Osteoblast (primary cell): ENCODE results near the gene SSTR1. TPM values are rescaled to one million over a fixed set of nuclear protein-coding genes. Genes with fewer than 3 reads are reported as not detected.

ENCODE experiments used
- DNase-seq: peaks from one replicate; pipeline ENCODE4 v3.0.0; 2011; ENCODE audit warnings: low spot score, mixed read lengths; ENCODE audit not compliant: insufficient read length; ENCODE audit errors: missing footprints
- H2AFZ ChIP-seq: 2 replicates; pipeline ENCODE4 v1.6.0; 2011; ENCODE audit warnings: mild to moderate bottlenecking, low read length
- H3K27ac ChIP-seq: 2 replicates; pipeline ENCODE4 v1.5.1; 2011; ENCODE audit warnings: mild to moderate bottlenecking, low read depth, low read length, moderate library complexity
- H3K27me3 ChIP-seq: 2 replicates; pipeline ENCODE4 v1.6.0; 2012; ENCODE audit warnings: mild to moderate bottlenecking, control low read depth, inconsistent platforms, low read length, moderate library complexity; ENCODE audit not compliant: insufficient read depth
- H3K36me3 ChIP-seq: 2 replicates; pipeline ENCODE4 v1.5.1; 2011; ENCODE audit warnings: mild to moderate bottlenecking, low read length, control low read depth, moderate library complexity; ENCODE audit not compliant: insufficient read depth
- H3K4me1 ChIP-seq: 2 replicates; pipeline ENCODE4 v1.5.1; 2011; ENCODE audit warnings: mild to moderate bottlenecking, low read length, control low read depth, moderate library complexity; ENCODE audit not compliant: insufficient read depth
- H3K4me2 ChIP-seq: 2 replicates; pipeline ENCODE4 v1.6.0; 2011; ENCODE audit warnings: mild to moderate bottlenecking, low read length; ENCODE audit not compliant: insufficient read depth
- H3K4me3 ChIP-seq: fragments of 200-600 bp; sonication (generic); 3 replicates; pipeline ENCODE4 v1.5.1; 2012; ENCODE audit warnings: mild to moderate bottlenecking, low read length, inconsistent platforms; ENCODE audit not compliant: insufficient read depth
- H3K79me2 ChIP-seq: 2 replicates; pipeline ENCODE4 v1.6.0; 2012; ENCODE audit warnings: mild to moderate bottlenecking, low read length, control low read depth, inconsistent platforms; ENCODE audit not compliant: insufficient read depth
- H3K9me3 ChIP-seq: 2 replicates; pipeline ENCODE4 v1.5.1; 2011; ENCODE audit warnings: low read depth, low read length, control low read depth
- H4K20me1 ChIP-seq: 2 replicates; pipeline ENCODE4 v1.6.0; 2012; ENCODE audit warnings: mild to moderate bottlenecking, low read length, control low read depth; ENCODE audit not compliant: insufficient read depth
- CTCF ChIP-seq: IDR thresholded peaks from 2 replicates; pipeline ENCODE4 v1.5.1; 2011; ENCODE audit warnings: mild to moderate bottlenecking, low read depth, low read length, moderate library complexity; ENCODE audit errors: extremely low read depth
- total RNA-seq: library from RNA; depleted of rRNA; stranded (reverse); fragments of >200 nt; gene quantifications from 2 replicates; pipeline ENCODE4 v1.2.3, GENCODE V29; 2012

SSTR1 gene
- total RNA-seq, 1 donor = under 0.01 TPM

DNA sequence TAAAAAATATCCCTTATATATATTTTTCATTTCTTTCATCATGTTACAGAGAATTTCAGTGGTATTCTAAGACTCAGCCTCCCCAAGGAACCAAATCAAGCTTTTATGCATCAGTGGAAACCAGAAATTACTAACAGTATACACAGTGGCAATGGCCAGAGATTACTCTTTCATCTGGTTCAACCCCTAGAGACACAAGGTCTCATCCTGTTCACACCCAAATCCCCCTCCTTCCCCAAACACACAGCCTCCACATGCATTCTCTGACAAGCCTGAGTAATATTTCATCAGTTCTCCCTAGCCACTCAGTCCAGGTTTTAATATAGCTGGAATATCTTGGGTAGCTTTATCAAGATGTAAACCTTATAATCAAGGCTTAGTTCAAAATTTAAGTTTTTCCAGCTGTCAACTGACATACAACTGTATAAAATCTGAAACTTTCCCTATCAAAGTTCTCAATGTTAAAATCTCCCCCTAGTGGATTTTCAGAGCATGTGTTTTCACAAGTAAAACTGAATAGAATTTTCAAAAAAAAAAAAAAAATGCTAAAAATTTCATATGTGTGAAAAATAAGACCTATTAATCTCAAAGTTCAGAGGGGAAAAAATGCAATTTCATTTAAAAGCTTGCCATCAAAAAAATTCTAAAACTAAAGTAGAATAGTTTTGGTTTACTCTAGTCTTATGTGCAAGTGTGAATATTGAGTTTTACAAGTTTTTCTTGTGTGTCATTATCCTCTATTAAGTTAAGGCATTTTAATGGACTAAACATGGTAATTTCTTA is 10.5 kb upstream of the SSTR1 start:
- no peak overlapping the region for H3K4me2 ChIP-seq

DNA sequence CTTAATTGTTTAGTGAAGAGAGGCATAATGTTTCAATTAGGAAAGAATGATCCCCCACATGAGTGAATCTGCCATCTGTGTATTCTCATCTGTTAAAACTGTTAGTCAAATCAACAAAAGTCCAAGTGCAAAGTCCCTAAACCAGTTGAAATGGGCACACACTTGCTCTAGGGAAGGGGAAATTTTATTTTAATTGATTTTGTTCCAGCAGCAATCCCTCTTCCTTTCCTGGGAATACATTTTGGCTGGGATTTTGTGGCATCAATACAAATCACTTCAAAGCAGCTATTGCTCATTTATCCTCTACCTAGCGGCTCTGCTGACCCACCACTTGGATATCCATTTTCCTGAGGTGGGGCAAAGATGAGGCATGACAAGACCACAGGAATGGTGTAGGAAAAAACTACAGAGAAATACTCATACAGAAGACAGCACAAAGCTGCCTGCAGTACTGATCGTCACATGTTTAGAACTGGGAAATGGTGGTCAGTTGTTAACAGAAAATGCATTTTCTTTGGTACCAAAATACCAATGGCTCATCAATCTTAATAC is 9.8 kb upstream of the SSTR1 start:
- Histone ChIP-seq H3K79me2 (no peaks in the 10 kb centered on the region), H3K36me3 (no peaks in the 10 kb centered on the region), H2AFZ (no peak overlapping the region), H4K20me1 (no peaks in the 10 kb centered on the region), H3K4me2 (no peak overlapping the region), H3K4me1 (no peaks in the 10 kb centered on the region), H3K9me3 (no peaks in the 10 kb centered on the region), H3K27me3 (no peaks in the 10 kb centered on the region), H3K27ac (no peak overlapping the region), H3K4me3 (no peak overlapping the region)
- DNase-seq = no peak
- TF ChIP-seq CTCF = no peak

More for the DNA sequence above, 10.5 kb upstream of the SSTR1 start:
- Histone ChIP-seq H3K27ac (no peak overlapping the region), H2AFZ (no peak overlapping the region), H3K27me3 (no peaks in the 10 kb centered on the region), H3K36me3 (no peaks in the 10 kb centered on the region), H3K4me3 (no peak overlapping the region), H4K20me1 (no peaks in the 10 kb centered on the region), H3K4me1 (no peaks in the 10 kb centered on the region), H3K9me3 (no peaks in the 10 kb centered on the region), H3K79me2 (no peaks in the 10 kb centered on the region)
- peak; percentile 49 for TF ChIP-seq CTCF
- DNase-seq = no peak

DNA sequence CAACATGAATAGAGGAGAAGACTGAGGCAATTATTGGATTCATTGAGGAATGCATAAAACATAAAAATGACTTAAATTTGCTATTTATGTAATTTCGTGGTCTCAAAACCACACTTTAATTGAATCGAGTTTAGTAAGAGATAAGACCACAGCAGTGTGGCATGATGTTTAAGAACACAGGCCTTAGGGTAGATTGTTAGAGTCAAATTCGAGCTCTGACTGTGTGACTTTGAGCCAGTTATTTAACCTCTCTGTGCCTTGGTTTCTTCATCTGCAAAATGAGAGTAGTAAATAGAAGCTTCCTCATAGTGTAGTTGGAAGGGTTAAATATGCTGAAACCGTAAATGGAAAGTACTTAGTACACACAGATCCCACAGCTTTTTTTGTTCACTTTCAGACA is 9.3 kb upstream of the SSTR1 start:
- no peak for TF ChIP-seq CTCF
- Histone ChIP-seq H2AFZ (no peak overlapping the region), H3K27ac (no peak overlapping the region), H3K4me1 (no peaks in the 10 kb centered on the region), H3K4me3 (no peak overlapping the region), H3K9me3 (no peaks in the 10 kb centered on the region), H3K27me3 (no peaks in the 10 kb centered on the region), H3K4me2 (no peak overlapping the region), H3K79me2 (no peaks in the 10 kb centered on the region), H3K36me3 (no peaks in the 10 kb centered on the region), H4K20me1 (no peaks in the 10 kb centered on the region)
- DNase-seq = no peak

- no peak overlapping the region for H3K4me2 ChIP-seq
- TF ChIP-seq CTCF = no peak
- no peaks in the 10 kb centered on the region for H3K9me3 ChIP-seq
- no peak overlapping the region for H2AFZ ChIP-seq
- H3K27me3 ChIP-seq = no peaks in the 10 kb centered on the region
- H3K36me3 ChIP-seq = no peaks in the 10 kb centered on the region
- H3K4me3 ChIP-seq = no peak overlapping the region
- DNase-seq = no peak
- no peaks in the 10 kb centered on the region for H3K4me1 ChIP-seq
- H4K20me1 ChIP-seq = no peaks in the 10 kb centered on the region
- H3K79me2 ChIP-seq = no peaks in the 10 kb centered on the region
- H3K27ac ChIP-seq = no peak overlapping the region
Measured at GRCh38 chr14:38199076-38199475, 8.6 kb upstream of the SSTR1 start.
